GM12874 (cell line): ENCODE results near the gene CD164L2.

Source experiments
- TF ChIP-seq, protein P1 (sequence below): IDR thresholded peaks from 2 replicates; pipeline ENCODE4 v1.5.1; 2011; ENCODE audit warnings: low read depth, mild to moderate bottlenecking, control low read depth, low read length, moderate library complexity; ENCODE audit not compliant: insufficient read depth

The CD164L2 gene

DNA sequence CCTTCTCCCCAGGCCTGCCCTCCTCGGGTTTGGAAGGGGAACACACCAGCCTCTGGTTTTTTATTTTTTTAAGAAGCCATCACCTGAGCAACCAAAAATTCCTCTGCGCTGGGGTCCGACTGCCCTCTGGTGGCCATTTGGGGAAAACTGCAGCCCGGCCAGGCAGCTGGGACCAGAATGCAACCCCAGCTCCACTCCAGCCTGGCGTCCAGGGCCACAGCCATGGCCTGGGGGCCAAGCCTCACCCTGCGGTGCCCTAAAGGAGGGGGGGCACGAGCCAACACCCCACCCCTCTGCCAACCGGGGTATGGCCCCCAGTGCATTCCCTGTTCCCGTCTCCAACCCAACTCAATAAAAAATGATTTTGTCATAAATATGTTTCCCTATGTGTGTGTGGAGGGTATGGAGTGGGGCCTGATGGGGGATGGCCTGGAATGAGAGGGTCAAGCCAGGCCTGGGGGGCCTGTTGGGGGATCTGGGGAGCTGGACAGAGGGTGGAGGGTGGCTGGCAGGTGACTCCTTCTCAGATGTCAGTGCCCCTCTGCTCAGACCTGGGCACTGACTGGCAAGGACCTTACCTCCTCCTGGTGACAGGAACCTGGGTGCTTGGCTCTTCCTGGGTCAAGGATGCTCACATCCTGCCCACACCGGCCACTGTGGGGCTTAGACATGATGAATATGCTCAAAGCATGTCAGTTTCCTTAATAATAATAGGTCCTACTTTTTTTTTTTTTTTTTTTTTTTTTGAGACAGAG is 12.5 kb upstream of the CD164L2 start:
- TF ChIP-seq, protein P1, sequence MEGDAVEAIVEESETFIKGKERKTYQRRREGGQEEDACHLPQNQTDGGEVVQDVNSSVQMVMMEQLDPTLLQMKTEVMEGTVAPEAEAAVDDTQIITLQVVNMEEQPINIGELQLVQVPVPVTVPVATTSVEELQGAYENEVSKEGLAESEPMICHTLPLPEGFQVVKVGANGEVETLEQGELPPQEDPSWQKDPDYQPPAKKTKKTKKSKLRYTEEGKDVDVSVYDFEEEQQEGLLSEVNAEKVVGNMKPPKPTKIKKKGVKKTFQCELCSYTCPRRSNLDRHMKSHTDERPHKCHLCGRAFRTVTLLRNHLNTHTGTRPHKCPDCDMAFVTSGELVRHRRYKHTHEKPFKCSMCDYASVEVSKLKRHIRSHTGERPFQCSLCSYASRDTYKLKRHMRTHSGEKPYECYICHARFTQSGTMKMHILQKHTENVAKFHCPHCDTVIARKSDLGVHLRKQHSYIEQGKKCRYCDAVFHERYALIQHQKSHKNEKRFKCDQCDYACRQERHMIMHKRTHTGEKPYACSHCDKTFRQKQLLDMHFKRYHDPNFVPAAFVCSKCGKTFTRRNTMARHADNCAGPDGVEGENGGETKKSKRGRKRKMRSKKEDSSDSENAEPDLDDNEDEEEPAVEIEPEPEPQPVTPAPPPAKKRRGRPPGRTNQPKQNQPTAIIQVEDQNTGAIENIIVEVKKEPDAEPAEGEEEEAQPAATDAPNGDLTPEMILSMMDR: peak; percentile 91

DNA sequence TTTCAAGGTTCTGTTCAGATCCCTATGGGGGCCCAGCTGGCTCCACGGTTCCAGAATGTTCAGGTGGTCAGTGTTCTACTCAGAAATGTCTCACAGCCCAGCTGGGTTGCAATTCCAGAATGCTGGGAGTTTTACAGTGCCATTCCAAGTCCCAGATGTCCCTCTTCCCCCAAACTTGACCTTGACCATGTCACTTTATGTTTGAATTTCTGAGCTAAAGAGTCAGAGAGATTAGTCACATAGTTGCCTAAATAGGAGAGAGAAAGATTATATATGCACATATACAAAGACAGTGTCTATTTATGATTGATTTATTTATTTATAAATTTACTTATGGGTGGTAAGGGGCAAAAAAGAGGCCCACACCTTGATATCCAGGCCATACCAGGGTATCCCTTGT is 11.8 kb upstream of the CD164L2 start:
- TF ChIP-seq, protein P1: no peak

DNA sequence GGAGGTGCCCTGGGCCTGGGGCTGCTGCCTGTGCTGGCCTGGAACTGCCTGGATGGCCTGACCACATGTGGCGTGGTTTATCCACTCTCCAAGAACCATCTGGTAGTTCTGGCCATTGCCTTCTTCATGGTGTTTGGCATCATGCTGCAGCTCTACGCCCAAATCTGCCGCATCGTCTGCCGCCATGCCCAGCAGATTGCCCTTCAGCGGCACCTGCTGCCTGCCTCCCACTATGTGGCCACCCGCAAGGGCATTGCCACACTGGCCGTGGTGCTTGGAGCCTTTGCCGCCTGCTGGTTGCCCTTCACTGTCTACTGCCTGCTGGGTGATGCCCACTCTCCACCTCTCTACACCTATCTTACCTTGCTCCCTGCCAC is 11.1 kb upstream of the CD164L2 start:
- TF ChIP-seq, protein P1: no peak

DNA sequence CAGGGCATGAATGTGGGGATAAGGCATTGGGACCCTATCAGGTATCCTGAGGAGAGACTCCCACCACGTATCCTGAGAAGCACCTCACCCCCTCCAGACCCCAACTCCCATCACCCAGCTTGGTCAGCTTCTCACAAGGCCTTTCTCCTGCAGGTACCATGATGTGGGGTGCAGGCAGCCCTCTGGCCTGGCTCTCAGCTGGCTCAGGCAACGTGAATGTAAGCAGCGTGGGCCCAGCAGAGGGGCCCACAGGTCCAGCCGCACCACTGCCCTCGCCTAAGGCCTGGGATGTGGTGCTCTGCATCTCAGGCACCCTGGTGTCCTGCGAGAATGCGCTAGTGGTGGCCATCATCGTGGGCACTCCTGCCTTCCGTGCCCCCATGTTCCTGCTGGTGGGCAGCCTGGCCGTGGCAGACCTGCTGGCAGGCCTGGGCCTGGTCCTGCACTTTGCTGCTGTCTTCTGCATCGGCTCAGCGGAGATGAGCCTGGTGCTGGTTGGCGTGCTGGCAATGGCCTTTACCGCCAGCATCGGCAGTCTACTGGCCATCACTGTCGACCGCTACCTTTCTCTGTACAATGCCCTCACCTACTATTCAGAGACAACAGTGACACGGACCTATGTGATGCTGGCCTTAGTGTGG is 10.6 kb upstream of the CD164L2 start:
- TF ChIP-seq, protein P1: no peak

DNA sequence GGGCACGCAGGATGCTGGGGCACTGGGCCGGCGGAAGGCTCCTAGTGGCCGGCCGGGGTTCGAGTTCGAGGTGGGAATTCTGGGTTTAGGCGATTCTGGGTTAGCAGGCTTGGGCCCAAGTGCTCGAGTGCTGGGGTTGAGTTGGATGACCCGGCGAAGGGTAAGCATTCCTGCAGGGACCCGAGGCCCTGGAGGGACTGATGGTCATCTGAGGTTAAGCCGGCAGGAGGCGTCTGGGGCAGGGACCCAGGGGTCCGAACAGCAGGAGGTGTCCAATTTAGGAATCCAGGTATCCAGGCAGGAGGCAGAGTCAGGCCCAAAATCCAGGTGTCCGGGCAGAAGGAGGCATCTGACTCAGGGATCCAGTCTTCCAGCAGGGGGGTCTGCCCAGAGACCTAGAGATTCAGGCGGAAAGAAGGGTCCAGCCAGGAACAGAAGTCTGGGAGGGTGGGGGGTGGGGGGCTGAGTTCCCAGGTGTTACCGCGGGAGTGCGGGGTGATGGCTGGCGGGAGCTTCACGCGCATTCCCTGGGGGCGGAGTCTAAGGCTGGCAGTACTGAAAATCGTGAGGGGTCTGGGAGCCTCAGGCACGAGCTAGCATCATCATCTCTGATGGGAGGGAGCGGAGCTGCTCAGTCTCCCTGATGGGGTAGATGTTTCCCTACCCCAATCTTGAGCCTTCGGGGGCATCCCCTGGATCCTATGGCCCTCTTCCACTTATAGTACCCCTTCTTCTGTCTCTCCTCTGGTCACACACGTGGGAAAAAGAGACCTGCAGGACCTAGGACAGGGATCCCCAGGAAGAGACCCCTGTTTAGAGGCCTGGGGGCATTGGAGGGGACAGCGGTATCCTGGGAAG is 9.9 kb upstream of the CD164L2 start:
- TF ChIP-seq, protein P1: 0 out of 2 replicates have a peak, but pooled peaks have one; percentile 27

DNA sequence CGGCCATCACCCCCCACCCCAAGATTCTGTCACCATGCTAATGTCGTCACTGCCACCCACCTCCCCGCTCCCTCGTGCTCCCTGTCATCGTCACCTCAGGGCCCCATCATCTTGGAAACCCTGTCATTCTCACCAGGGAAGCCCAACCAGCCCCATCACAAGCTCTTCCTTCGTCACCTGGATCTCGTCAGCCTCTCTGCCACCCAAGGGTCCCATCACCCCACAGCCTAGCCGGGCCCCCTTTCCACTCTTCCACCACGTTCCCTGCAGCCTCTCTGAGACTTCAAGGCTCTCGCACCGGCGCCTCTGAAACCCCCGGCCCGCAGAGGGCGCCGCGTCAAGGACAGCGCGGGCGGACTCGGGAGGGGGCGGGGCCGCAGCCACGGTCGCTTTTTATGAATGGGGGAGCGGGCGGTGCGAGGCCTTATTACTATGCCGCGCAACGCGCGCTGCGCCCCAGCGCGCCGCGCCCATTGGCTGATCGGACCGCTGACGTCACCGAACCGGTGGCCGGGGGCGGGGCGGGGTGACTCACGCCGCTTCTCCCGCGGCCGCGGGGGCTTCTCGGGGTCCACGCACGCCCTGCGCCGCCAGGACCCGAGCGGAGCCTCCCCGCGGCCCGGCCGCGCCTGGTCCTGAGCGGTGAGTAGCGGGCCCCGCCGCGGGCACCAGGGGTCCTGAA is 9.1 kb upstream of the CD164L2 start, which contains the start of gene GPR3:
GPR3 (plus strand) TSS at position 527 of the 682 bp plus-strand sequence. CDS start 1,177 bp downstream, outside the sequence.
- TF ChIP-seq, protein P1: peak; percentile 68
